ENCODE results near the gene COQ8B. TPM values are rescaled to one million over a fixed set of nuclear protein-coding genes. Genes with fewer than 3 reads are reported as not detected.
"Not testable (repeated sequence)": the region's sequence is repeated elsewhere in the genome, so short reads cannot be mapped to it uniquely, and the experiment has no call there.

The COQ8B gene
- total and polyA plus RNA-seq, 11 donors = 18.2 to 49.7 (median 27.8) TPM

DNA sequence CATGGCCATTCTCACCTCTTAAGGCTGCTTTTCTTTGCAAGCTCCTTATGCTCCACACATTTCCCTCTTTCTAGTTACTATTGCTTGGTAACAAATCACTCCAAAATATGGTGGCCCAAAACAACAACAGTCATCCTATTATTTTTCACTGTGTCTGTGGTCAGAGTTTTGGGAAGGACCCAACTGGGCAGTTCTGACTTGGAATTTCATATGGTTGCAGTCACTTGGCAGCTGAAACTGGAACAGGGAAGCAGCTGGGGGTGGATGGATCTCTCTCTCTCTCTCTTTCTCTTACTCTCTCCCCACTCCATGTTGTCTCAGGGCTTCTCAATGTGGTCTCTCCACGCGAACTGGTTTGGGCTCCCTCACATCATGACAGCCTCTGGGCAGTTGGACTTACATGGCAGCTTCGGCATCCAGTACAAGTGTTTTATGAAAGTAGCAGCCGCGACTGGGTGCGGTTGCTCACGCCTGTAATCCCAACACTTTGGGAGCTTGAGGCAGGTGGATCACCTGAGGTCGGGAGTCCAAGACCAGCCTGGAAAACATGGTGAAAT is 65.9 kb downstream of the COQ8B start:
- WGBS, 4 donors = 90 to 94% (median 91%) methylated on average over 8 of the region's 8 CpGs
- Histone ChIP-seq H3K9me3 (no peaks in the 10 kb centered on the region), H3K36me3 (no peaks in the 10 kb centered on the region), H3K4me3 (no peak overlapping the region), H3K4me1 (peaks cover 0 to 33% (median 16%) of the 10 kb centered on the region in 12 donors), H3K27me3 (no peaks in the 10 kb centered on the region), H3K27ac (peak overlapping the region in 8 of 12 donors; percentile 21 to 72 (median 36))
- peak in 1 of 5 donors; percentile 48 for DNase-seq
- peak in 2 of 4 donors; percentile 42 to 48 for ATAC-seq
- intact Hi-C loops (cut with DNase I) = loop anchor here in 1 of 10 donors (10.0 kb wide), 1 partner anchor 324 kb away; no protein-coding TSS in a partner anchor
- TF ChIP-seq, protein P1, sequence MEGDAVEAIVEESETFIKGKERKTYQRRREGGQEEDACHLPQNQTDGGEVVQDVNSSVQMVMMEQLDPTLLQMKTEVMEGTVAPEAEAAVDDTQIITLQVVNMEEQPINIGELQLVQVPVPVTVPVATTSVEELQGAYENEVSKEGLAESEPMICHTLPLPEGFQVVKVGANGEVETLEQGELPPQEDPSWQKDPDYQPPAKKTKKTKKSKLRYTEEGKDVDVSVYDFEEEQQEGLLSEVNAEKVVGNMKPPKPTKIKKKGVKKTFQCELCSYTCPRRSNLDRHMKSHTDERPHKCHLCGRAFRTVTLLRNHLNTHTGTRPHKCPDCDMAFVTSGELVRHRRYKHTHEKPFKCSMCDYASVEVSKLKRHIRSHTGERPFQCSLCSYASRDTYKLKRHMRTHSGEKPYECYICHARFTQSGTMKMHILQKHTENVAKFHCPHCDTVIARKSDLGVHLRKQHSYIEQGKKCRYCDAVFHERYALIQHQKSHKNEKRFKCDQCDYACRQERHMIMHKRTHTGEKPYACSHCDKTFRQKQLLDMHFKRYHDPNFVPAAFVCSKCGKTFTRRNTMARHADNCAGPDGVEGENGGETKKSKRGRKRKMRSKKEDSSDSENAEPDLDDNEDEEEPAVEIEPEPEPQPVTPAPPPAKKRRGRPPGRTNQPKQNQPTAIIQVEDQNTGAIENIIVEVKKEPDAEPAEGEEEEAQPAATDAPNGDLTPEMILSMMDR (IDR thresholded peaks at IDR 0.05) = no peak
- TF ChIP-seq POLR2A (IDR thresholded peaks at IDR 0.05) = no peak

DNA sequence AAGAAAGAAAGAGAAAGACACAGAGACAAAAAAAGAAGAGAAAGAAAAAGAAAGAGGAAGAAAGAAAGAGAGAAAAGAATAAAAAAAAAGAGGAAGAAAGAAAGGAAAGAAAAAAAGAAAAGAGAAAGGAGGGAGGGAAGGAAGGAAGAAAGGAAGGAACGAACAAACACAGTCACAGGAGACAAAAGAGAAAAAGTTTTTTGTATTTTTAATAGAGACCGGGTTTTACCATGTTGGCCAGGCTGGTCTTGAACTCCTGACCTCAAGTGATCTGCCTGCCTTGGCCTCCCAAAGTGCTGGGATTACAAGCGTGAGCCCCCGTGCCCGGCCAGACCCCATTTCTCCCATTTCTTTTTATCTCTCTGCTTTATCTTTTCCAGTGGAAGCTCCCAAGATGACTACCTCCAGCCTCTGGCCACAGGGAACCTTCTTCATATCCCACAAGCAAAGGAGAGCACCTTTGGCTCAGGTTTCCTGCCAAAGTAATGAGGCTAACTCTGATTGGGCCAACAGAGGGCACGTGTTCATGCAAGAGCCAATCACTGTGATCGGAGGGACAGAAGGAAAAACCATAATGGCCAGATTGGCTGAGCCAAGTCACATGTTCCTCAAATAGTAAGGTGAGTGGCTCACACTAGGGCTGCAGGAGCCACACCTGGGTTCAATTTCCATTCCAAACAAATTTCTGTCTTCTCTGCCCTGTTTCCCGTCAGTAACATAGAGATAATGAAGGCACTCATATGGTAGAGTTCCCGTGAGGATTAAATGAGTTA is 66.6 kb downstream of the COQ8B start:
- intact Hi-C loops (cut with DNase I) = loop anchor here in 1 of 10 donors (10.0 kb wide), 1 partner anchor 325 kb away; no protein-coding TSS in a partner anchor
- not testable (repeated sequence) for H3K27me3 ChIP-seq, ATAC-seq, H3K4me3 ChIP-seq, H3K36me3 ChIP-seq, H3K9me3 ChIP-seq, DNase-seq
- WGBS, 4 donors = 87 to 92% (median 89%) methylated on average over 9 of the region's 9 CpGs
- Histone ChIP-seq H3K4me1 (peaks cover 0 to 40% (median 20%) of the 10 kb centered on the region in 12 donors), H3K27ac (peak overlapping the region in 8 of 12 donors; percentile 21 to 72 (median 36))

DNA sequence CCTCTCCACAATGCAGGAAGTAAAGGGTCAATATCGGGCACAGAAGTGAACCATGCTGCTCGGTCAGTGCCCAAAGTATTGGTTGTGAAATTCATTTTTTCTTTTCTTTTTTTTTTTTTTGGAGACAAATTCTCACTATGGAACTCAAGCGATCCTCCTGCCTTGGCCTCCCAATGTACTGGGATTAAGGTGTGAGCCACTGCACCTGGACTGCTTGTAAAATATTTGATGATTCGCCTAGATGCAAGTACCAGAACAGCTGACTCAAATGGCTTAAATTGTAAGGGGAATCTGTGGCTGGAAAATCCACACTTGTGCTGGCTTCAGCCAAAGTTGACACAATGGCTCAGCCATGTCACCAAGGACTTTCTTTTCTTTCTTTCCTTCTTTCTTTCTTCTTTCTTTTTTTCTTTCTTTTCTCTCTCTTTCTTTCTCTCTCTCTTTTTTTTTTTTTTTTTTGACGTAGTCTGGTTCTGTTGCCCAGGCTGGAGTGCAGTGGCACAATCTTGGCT is 69.9 kb downstream of the COQ8B start:
- H3K4me3 ChIP-seq = peak overlapping the region in 2 of 12 donors; percentile 3 to 8
- intact Hi-C loops (cut with DNase I) = no loop called here
- H3K4me1 ChIP-seq = peaks cover 0 to 47% (median 16%) of the 10 kb centered on the region in 12 donors
- ATAC-seq (no peak), DNase-seq (no peak)
- no peak for TF ChIP-seq POLR2A (IDR thresholded peaks at IDR 0.05)
- TF ChIP-seq, protein P1 (IDR thresholded peaks at IDR 0.05) = no peak
- no peaks in the 10 kb centered on the region for H3K27me3 ChIP-seq
- H3K27ac ChIP-seq = peak overlapping the region; percentile 54 to 86 (median 84)
- H3K36me3 ChIP-seq = no peaks in the 10 kb centered on the region
- 83 to 89% (median 84%) methylated on average over 5 of the region's 5 CpGs for WGBS, 4 donors
- H3K9me3 ChIP-seq = no peaks in the 10 kb centered on the region

DNA sequence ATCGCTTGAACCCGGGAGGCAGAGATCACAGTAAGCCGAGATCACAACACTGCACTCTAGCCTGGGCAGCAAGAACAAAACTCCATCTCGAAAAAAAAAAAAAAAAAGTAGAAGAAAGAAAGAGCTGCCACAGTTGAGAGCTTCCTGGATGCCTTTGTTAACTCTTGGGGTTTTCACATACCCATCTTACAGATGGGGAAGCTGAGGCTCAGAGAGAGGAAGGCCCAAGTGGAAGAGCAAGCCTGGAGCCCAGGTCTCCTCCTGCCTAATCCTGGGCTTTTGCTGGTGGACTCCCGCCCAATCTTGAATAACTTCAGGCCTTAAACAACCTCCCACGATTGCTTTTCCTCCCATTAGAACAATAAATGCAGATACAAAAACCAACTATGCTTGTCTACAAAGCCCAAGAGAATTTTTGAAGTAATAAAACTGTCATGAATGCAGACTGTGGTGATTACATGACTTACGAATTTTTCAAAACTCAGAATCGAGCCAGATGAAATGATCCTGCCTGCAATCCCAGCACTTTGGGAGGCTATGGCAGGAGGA is 73.9 kb downstream of the COQ8B start:
- H3K27ac ChIP-seq = peak overlapping the region in 3 of 12 donors; percentile 40 to 78 (median 64)
- H3K27me3 ChIP-seq = no peaks in the 10 kb centered on the region
- TF ChIP-seq POLR2A (IDR thresholded peaks at IDR 0.05) = no peak
- H3K4me3 ChIP-seq = no peak overlapping the region
- H3K4me1 ChIP-seq = peaks cover 0 to 50% (median 17%) of the 10 kb centered on the region in 12 donors
- no peaks in the 10 kb centered on the region for H3K9me3 ChIP-seq
- DNase-seq (no peak), ATAC-seq (no peak)
- intact Hi-C loops (cut with DNase I) = no loop called here
- H3K36me3 ChIP-seq = no peaks in the 10 kb centered on the region
- WGBS, 4 donors = 68 to 81% (median 73%) methylated on average over 8 of the region's 8 CpGs

All from heart left ventricle (tissue), 16 donors.